ENCODE data around the gene CEP41.

Gene CEP41

DNA sequence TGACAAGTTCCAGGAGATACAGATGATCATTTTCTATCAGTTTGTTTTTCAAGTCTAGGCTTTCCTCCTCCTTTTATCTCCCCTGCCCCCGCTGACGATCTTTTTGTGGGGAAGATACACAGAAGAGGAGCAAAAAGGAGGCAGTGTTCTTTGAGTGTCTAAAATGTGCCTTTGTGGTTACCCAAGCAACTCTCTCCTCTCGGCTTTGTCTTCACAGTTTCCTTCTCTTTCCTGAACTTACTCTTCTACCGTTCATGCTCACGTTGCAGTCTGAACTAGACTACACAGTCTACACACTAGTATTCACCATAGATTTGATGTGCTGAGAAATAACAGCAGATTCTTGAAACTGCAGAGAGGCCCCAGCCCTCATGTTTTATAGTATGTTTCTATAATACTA lies 23.6 kb downstream of the CEP41 start:
- DNase-seq: no peak

- DNase-seq: no peak
Observed at GRCh38 chr7:130415006-130415405, 25.8 kb downstream of the CEP41 start.

DNA sequence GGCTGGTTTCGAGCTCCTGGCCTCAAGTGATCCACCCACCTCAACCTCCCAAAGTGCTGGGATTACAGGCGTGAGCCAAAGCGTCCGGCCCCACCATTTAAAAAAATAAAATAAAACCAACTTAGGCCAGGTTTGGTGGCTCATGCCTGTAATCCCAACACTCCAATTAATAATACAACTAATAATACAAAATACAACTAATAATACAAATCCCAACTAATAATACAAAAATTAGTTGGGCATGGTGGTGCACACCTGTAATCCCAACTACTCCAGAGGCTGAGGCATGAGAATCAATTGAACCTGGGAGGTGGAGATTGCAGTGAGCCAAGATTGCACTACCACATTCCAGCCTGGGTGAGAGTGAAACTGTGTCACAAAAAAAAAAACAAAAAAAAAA lies 27.6 kb downstream of the CEP41 start:
- no peak for DNase-seq

GRCh38 chr7:130410868-130411541 lies 29.8 kb downstream of the CEP41 start:
- no peak for DNase-seq

- DNase-seq: no peak
Observed at GRCh38 chr7:130409712-130410072, 31.1 kb downstream of the CEP41 start.

GRCh38 chr7:130409067-130409711 lies 31.6 kb downstream of the CEP41 start:
- DNase-seq: no peak

DNA sequence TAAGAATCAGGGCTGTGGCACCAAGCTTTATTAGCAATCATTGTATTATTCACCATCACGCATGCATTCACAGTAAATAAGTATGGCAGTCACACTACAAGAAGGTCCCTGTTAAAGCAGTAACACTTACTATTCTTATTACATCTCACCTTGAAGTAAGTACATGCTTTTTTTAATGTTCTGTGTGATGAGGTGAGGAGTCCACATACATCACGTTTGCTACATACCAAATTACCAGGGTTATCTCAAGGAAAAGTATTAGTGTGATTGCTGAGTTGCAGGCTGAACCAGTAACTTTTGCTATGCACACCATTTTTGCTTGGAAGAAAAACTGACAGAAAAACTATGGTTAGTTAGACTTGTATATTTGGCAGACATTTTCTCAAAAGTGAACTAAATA lies 35.8 kb downstream of the CEP41 start:
- no peak for DNase-seq

GRCh38 chr7:130401578-130401977 lies 39.2 kb downstream of the CEP41 start:
- no peak for DNase-seq

GRCh38 chr7:130401101-130401500 lies 39.7 kb downstream of the CEP41 start:
- no peak for DNase-seq

- DNase-seq: no peak
Observed at GRCh38 chr7:130400120-130400572, 40.7 kb downstream of the CEP41 start.

DNA sequence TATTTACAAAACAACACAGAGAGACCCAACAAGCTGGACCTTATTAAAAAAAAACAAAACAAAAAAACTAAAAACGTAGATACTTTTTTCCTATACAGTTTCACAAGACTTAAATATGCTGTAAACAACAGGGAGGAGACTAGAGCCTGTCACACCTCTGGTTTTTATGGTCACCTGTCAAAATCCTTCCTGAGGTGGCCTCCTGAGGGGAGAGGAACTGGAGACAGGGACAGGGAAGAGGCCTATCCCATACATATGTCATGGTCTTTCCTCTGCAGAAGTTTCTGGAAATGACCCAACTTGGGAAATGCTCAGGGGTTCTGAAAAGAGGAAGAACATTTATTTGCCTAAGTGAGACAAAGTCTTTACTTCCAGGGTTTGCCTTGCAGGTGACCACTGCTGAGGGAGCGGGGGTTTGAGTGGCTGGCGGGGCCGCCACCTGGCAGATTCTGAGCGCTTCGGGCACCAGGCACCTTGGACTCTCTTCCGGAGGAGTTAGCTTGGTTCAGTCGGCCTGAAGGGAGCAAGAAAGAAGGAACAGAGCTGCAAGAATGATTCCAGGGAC lies 42.2 kb downstream of the CEP41 start:
- no peak for DNase-seq

DNA sequence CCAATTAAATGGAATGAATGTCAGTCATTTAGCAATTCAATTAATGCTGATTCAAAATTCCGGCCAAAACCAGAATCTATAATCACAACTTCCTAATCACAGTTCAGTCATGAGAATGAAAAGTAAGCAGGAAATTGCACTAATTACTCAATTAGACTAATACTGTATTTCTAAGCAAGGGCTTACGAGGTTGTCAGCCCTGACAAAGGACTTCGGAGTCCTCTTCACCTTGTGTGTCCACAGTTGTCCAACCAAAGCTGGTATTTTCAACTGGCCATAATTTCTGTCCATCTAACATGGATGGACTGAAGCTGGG lies 43.1 kb downstream of the CEP41 start:
- DNase-seq: no peak

DNA sequence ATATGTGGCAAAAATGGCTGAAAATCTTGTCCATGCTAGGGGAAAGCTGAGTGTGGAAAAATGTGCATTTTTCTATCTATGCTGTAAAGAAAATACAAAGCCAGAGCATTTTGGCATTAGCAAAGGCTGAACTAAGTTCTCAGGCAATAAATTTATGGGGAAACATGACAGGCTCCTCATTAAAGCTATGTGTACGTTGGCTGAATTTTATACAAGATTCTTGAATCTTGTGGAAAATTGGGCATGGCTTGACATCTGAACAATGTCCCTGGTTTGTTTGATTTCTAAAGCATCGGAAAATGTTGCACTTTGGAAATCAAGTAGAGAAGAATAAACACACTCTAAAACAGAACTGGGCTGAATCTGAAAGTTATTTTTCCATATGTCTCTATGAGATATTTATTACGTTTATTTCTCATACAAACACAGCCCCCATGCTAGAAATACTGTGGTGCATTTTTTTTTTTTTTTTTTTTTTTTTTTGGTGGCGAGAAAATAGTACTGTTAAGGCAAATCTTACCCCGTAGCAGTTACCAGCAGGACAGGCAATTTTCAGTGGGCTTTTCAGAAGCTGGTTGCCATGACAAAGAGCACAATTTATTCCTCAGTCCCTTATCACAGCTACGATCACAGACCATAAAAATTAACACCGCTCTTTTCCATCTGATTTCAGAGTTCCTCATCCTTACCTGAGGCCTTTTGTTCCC lies 43.6 kb downstream of the CEP41 start:
- DNase-seq: no peak

- no peak for DNase-seq
Observed at GRCh38 chr7:130396109-130396508, 44.7 kb downstream of the CEP41 start.

GRCh38 chr7:130395421-130395820 lies 45.4 kb downstream of the CEP41 start:
- DNase-seq: no peak

- no peak for DNase-seq
Observed at GRCh38 chr7:130394421-130395195, 46.2 kb downstream of the CEP41 start.

GRCh38 chr7:130393841-130394411 lies 46.9 kb downstream of the CEP41 start:
- DNase-seq: no peak

DNA sequence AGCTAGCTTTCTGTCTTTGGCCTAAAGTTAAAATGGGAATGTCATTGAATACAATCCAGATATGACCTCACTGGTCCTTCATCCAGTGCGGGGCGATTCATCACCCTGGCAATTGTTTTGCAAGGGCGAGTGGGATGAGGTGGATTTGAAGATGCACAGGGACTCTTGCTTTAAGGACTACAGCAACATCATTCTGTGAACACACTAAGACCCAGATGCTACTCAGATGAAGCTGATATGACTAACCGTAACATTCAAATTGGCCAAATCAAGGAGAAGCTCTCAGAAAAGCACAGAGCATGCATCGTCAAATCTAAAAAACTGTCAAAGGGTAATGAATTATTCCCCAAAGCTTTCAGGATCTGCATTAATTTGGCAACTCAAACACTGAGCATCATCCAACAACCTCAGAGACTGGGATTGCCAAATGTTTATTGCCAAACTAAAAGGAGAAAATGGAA lies 47.7 kb downstream of the CEP41 start:
- DNase-seq: no peak

DNA sequence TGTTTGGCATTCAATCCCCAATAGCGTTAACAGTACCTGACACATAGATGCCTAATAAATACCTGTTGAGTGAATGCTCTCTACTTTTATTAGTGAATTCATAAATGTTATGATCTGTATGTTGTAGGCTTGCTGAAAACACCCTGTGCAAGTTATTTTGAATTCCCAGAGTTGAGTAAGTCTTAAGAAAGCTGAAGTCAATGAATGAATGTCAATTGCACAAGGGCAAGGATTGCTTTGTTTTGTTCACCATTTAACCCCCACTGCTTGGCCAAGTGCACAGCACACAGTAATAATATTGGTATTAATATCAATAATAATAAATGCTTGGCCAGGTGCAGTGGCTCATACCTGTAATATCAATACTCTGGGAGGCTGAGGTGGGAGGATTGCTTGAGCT lies 50.3 kb downstream of the CEP41 start:
- DNase-seq: no peak

- no peak for DNase-seq
Observed at GRCh38 chr7:130388671-130389070, 52.1 kb downstream of the CEP41 start.

DNA sequence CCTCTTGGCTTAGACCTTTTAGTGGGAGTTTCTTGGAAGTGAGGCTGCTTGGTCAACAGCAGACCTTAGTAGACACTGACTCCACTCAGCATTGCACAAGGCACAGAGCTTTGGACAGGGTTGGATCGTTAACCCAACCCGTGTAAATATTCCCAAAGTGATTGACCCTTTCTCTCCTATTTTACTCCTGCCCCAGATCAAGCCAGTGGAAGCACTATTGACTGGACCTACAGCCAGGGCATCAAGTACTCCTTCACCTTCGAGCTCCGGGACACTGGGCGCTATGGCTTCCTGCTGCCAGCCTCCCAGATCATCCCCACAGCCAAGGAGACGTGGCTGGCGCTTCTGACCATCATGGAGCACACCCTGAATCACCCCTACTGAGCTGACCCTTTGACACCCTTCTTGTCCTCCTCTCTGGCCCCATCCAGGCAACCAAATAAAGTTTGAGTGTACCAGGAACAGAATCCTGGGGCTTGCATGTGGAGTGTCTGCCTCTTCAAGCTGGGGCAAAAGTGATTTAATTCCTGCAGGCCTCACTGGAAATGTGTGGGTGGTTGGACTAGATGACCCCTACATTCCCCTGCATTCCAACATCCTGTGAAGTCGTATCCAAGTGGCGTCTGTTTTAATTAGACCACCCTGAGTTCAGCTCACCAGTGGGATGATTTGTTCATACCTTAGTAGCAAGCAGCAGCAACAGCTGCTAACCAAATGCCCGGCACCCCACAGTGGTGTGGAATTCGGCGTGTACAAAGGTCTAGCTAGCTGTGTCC lies 53.0 kb downstream of the CEP41 start:
- DNase-seq: no peak

- DNase-seq: no peak
Observed at GRCh38 chr7:130387306-130387627, 53.5 kb downstream of the CEP41 start.
